ENCODE data around the gene GLI1.
"Not testable (repeated sequence)": the region's sequence is repeated elsewhere in the genome, so short reads cannot be mapped to it uniquely, and the experiment has no call there.

The GLI1 gene

GRCh38 chr12:57441846-57442427 is 17.6 kb upstream of the GLI1 start:
- DNase-seq, result no peak

DNA sequence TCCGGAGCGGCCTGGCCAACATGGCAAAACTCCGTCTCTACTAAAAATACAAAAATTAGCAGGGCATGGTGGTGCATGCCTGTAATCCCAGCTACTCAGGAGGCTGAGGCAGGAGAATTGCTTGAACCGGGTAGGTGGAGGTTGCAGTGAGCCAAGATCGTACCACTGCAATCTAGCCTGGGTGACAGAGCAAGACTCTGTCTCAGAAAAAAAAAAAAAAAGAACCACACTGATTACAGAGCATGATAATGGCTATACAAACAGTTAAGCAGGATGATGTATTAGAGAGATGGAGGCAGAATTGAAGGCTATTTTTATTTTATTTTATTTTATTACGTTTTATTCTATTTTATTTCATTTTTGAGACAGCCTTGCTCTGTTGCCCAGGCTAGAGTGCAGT is 15.2 kb upstream of the GLI1 start:
- not testable (repeated sequence) for DNase-seq

DNA sequence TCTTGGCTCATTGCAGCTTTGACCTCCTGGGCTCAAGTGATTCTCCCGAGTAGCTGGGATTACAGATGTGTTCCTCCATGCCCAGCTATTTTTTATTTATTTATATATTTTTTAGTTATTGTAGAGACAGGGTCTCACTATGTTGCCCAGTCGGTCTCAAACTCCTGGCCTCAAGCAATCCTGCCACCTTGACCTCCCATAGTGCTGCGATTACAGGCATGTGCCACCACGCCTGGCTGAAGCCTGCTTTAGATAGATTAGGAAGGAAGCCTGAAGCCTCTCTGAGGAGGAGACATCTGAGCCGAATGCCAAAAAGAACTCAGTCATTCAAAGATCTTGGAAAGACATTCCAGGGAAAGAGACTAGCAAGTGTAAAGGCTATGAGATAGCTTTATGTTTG is 14.8 kb upstream of the GLI1 start:
- DNase-seq, result no peak

DNA sequence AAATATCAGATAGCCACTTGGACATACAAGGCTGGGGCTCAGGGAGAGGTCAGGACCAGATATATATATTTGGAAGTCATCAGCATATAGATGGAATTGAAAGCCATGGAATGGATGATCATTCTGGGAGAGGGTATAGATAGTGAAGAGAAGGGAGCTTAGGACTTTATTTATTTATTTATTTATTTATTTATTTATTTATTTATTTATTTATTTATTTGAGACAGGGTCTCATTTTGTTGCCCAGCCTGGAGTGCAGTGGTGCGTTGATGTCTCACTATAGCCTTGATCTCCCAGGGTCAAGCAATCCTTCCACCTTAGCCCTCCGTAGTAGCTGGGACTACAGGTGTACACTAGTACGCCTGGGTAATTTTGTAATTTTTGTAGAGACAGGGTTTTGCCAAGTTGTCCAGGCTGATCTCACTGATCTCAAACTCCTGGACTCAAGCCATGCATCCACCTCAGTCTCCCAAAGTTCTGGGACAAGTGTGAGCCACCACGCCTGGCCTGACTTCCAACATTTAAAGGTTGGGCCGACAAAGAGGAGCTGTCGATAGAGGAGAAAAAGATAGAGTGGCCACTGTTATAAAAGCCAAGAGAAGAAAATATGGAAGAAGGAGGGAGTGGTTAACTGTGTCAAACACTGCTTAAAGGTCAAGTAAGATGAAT is 13.2 kb upstream of the GLI1 start:
- no peak for DNase-seq

DNA sequence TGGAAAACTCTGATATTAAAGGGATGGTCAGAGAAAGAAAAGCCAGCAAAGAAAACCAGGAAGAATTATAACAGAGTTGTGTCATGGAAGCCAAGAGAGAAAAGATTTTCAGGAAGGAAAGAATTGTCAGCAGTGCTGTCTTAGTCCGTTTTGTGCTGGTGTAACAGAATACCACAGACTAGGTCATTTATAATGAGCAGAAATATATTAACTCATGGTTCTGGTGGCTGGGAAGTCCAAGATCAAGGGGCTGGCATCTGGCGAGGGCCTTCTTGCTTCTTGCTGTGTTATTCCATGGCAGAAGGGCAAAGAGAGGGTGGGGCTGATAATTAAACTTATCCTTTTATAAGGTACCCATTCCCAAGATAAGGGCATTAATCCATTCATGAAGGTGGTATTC is 10.9 kb upstream of the GLI1 start:
- DNase-seq, result no peak

GRCh38 chr12:57449375-57449774 is 10.2 kb upstream of the GLI1 start:
- DNase-seq, result no peak

GRCh38 chr12:57450057-57450456 is 9.5 kb upstream of the GLI1 start:
- DNase-seq, result no peak

GRCh38 chr12:57451233-57451778 is 8.3 kb upstream of the GLI1 start:
- no peak for DNase-seq

GRCh38 chr12:57452181-57452936 is 7.2 kb upstream of the GLI1 start:
- no peak for DNase-seq

DNA sequence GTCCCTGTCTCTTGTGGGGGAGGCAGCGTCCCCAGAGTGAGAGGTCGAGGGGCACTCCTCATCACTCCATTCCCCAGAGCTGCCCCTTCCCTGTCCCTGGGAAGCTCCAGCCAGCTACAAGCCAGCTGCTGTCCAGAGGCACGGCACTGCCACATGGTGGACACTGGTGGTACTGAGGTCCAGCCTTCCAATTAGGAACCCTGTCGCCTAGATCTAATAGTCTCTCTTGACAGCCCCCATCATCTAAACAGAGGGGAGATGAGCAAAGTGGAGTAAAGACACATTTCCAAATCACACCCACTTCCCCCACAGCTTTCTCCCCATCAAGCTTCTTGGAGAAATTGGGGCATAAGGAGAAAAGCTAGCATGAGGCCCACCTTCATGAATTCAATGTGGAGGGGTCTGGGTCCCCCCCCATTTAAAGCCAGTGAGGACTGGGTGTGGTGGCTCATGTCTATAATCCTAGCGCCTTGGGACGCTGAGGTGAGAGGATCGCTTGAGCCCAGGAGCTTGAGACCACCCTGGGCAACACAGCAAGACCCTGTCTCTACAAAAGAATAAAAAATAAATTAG is 6.6 kb upstream of the GLI1 start:
- no peak for DNase-seq

- no peak for DNase-seq
These were observed 5.4 kb upstream of the GLI1 start for GRCh38 chr12:57454213-57454565.

DNA sequence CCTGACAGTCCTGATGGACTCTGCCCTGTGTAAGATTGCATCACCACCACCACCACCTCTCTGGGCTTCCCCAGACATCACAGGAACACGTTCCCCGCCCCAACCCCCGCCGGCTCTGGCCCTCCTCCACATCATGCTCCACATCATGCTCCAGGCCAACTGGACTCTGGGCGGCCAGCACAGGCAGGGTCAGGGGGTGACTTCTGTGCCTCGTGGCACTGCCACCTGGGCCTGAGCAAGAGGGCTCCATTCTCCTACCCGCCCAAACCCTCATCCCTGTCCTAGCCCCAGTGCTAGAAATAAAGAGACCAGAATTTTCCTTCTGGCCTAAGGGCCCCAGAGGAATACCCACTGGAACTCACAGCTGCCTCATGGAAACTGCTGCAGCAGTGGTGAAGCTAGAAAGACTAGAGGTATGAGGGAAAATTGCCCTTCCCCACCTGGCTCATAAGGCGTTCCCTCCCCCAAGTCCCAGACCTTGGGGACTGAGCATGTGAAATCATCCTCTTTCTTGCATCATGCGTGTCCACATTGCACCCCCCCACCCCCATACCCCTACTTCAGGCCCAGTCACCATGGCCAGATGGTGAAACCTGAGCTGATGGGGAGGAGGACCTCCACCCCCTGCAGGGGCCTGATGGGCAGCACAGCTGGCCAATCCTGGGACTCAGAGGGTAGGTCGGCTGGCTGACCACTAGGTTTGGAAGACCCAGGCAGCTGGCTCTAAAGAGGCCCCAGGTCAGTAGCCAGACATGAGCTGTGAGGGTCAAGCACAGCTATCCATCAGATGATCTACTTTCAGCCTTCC is 4.8 kb upstream of the GLI1 start, which contains the start of gene INHBE:
Gene INHBE (plus strand): TSS at position 742 of the 808 bp plus-strand sequence. CDS start 230 bp downstream, outside the sequence.
- no peak for DNase-seq

GRCh38 chr12:57455374-57456144 is 4.0 kb upstream of the GLI1 start:
- DNase-seq, result no peak

- no peak for DNase-seq
These were observed 3.4 kb upstream of the GLI1 start for GRCh38 chr12:57456145-57456700.

GRCh38 chr12:57456737-57457490 is 2.7 kb upstream of the GLI1 start:
- no peak for DNase-seq

- DNase-seq, result no peak
These were observed 925 bp upstream of the GLI1 start for GRCh38 chr12:57458665-57459054.

GRCh38 chr12:57459055-57459749 is 383 bp upstream of the GLI1 start:
- DNase-seq, result peak; percentile 70

- DNase-seq, result no peak
These were observed 841 bp downstream of the GLI1 start for GRCh38 chr12:57460468-57460784.

- no peak for DNase-seq
These were observed 1.3 kb downstream of the GLI1 start for GRCh38 chr12:57460841-57461275.

GRCh38 chr12:57461276-57461916 is 1.8 kb downstream of the GLI1 start:
- DNase-seq, result no peak

Measured in NCI-H2081 treated with DMSO at 0.1 percent for 48 hours (cell line).